DMS53 (cell line): ENCODE measurements around the gene CPNE5.

Experiments used
- DNase-seq: peaks from one replicate; lab custom pipeline; 2025; lab: John Stamatoyannopoulos, UW

The CPNE5 gene

GRCh38 chr6:36760685-36761435 lies 78.4 kb downstream of the CPNE5 start:
- no peak for DNase-seq

GRCh38 chr6:36759148-36759759 lies 80.0 kb downstream of the CPNE5 start:
- peak; percentile 80 for DNase-seq

DNA sequence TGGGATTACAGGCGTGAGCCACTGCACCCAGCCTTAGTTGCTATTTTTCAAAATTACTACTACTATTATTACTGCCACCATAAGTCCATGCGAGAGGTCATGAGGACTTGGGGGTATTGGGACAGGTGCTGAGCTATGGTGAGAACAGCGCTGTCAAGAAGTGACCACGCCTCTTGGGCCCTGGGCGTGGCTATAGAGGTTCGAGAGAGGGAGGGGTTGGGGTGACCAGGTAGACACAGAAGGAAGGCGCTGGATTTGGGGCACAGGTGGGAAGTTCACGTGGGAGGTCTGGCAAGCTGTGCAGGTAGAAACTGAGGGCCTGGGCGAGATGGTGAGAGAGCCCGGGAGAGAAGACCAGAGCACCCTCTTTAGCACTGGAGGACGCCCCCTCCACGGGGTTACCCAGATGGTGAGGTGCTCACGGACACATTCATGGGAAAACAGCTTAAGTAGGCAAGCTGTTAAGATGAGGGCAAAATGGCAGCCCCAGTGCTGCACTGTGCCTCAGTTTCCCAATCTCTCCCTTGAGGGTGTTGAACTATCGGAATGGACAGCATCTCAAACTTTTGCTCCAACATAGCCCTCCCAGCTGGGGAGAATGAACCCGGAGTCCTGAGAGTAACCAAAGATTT lies 80.6 kb downstream of the CPNE5 start:
- DNase-seq, result peak; percentile 37

DNA sequence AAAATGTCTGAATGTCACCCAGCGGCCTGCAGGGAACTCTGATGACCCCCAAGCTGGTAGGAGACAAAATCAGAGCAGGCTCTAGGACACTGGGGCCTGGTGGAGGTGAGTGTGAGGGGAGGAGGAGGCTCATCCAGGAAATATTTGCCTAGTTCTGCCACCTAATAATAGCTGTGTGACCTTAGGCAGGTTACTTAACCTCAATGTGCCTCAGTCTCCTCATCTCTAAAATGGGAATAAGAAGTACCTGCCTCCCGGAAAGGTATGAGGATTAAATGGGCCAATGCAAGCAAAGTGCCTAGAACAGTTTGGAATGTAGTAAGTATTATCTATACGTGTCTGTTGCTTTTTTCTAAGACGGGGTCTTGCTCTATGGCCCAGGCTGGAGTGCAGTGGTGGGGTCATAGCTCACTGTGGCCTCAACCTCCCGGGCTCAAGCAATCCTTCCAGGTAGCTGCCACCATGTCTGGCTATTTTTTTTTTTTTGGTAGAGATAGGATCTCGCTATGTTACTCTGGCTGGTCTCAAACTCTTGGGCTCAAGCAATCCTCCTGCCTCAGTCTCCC lies 81.2 kb downstream of the CPNE5 start:
- DNase-seq, result no peak

DNA sequence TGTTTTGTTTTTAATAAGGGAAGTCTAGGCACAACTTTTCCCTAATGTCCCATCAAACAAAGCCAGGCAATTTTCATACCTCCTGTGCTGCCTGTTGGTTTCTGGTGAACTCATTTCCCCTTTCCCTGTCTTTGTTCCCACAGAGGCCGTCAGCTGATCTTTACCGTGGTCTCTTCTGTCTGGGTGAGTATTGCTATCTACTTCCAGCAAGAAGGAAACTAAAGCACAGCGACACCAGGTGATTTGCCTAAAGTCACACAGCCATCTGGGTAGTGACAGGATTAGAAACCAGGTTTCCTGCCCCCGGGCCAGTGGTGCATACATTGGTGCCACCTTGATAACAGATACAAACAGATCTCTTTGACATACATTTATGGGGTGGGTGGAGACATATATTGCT lies 82.0 kb downstream of the CPNE5 start:
- no peak for DNase-seq

DNA sequence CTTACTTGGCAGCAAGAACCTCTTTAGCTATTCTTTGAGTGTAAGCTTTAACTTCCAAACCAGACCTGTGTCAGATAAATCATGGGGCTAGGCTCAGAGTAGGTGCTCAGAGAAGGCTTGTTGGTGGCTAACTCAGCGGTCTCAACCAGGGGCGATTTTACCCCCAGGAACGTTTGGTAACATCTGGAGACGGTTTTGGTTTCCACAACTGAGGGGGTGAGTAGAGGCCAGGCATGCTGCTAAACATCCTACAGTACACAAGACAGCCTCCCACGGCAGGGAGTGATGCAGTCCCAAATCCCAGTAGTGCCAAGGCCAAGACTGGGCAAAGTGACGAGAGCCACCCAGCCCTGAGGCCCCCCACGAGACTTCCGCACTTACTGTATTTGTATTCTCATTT lies 82.5 kb downstream of the CPNE5 start:
- DNase-seq, result no peak

GRCh38 chr6:36755435-36756348 lies 83.6 kb downstream of the CPNE5 start:
- DNase-seq, result no peak

DNA sequence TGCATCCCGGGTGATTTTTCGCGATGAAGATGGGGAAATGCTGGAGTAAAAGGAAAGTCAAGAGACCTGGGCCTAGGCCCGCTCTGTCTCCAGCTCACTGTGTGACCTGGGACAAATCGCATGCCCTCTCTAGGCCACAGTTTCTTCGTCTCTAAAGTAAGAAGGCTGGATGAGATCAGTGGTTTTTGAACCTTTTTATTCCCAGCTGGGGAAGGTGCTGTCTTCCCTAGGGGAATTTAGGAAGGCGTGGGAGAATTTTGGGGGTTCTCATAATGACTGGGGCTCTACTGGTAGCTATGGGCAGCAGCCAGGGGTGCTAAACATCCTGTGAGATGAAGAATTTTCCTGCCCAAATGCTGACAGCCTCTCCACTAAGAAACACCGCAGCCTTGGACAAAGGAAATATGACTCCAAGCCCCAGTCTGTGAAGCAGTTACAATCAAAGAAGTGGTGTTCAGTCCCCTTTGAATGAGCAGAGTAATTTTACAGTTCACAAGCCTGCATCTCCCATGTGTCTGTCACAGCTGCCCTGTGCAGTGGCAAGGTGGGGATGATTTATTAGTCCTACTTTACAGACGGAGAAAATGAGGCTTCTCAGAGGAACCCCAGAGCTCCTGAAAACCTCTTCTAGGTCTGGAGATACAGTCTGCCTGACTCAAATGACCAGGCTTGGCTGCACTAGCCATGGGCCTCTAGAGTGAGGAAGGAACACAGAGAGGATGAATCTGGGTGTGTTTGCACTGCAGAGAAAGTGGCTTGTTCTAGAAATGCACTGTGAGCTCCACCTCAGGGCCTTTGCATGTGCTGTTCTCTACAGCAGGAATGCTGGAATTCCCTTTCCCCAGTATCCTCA lies 84.4 kb downstream of the CPNE5 start:
- no peak for DNase-seq

DNA sequence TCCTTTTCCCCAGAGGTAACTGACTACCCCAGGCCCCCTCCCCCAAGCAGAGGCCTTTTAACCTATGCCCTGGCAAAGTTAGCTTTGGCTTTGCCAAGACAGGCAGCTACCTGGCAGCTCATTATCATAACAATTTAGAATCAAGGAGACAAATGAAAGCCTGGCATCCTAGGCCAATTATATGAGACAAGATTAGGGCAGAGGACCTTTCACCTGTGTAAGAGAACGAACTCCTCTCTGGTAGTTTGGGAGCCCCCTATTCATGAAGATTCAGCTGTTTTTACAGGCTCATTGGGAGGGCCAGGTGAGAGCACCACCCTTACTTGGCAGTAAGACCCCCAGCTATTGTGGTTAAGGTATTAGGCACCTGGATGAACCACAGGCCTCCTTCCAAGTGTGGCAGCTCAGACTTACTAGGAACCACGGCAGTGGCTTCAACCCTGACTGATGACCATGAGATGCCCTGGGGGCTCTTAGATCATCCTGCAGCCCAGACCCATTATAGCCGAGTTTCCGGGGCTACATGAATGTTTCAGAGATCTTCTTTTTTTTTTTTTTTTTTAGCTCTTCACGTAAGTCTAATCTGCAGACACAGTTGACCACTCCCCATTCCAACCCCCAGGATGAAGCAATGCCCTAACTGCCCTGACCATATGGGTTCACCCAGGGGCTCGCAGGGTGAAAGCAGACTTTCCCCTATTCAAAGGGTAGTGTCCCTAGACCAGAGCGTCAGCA lies 85.4 kb downstream of the CPNE5 start:
- no peak for DNase-seq

GRCh38 chr6:36752886-36753506 lies 86.2 kb downstream of the CPNE5 start:
- DNase-seq, result no peak

GRCh38 chr6:36752187-36752885 lies 86.9 kb downstream of the CPNE5 start:
- peak; percentile 80 for DNase-seq

DNA sequence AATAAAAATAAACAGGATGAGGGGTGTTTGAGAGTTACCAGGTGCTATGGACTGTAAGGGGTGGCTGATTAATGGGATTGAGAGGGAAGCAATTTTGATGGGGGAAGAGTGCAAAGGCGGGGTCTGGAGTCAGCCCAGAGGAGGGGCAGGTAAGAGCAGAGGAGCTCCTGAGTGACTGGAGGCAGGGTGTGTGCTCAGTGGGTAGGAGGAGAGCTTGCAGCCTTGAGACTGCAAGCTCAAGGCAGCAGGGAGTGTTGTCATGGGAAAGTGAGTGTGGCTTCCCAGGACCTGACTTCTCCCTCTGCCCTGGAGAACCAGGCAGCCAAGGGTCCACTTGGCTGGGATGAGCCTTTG lies 87.4 kb downstream of the CPNE5 start:
- DNase-seq, result no peak

DNA sequence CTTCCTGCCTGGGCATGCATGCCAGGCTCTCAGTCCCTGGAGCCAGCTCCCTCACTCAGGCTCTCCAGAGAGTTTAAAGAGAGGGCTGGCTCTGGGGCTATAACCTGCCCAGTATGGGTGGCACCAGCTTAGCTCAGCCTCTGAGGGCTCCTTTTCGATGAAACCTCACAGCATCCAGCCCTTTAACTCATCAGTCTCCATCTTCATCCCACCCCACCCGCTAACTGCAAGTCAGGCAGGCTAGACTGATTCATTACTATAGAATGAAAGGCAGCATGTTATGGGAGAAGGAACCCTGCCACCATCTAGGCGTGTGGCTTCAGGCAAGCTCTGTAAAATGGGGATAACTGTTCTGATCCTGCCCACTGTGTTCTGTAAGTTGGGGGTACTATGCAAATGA lies 88.2 kb downstream of the CPNE5 start:
- no peak for DNase-seq

- DNase-seq, result no peak
Measured at GRCh38 chr6:36749829-36750489, 89.3 kb downstream of the CPNE5 start.

- DNase-seq, result no peak
Measured at GRCh38 chr6:36746251-36746650, 93.0 kb downstream of the CPNE5 start.

DNA sequence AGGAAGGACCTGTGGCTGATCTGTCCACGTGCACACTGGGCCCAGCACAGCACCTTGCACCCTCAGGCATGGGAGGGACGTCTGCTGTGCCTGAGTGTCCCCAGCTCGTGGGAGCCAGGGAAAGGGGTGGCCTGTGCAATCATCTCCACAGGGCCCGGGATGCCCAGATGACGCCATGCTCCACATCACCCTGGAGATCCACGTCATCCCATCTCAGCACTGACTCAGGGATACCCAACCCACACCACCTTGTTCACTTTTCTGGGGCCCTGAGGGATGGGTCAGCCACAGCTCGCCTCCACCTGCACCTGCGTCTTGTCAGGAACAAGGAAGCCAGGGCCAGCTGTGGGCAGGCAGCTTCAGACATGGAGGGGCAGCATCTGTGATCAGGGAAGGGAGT lies 93.4 kb downstream of the CPNE5 start:
- DNase-seq, result no peak

GRCh38 chr6:36745283-36745682 lies 94.0 kb downstream of the CPNE5 start:
- no peak for DNase-seq

DNA sequence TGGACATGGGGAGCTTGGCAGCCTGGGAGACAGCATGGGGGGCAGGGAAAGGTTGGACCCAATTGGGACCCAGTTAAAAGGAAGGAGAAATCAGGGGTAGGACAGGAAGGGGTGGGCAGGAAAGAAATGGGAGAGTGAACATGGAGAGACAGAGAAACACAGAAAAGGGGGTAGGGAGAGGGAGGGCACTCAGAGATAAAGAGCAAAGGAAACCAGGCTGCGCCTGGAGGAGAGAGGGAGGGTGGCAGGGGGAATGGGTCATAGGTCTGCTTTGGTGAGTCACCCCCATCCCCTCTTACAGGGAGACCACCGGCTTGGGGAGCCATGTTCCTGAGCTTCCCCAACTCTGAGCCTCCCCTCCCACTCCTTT lies 95.0 kb downstream of the CPNE5 start:
- DNase-seq, result no peak
